Amygdala (tissue), 56 donors: ENCODE data around the gene ZNF385B.
"Not testable (repeated sequence)": the region's sequence is repeated elsewhere in the genome, so short reads cannot be mapped to it uniquely, and the experiment has no call there.

ENCODE experiments used
- DNase-seq, 56 donors: peaks; one replicate each; lab custom pipeline; 2025; lab: John Stamatoyannopoulos, UW

ZNF385B gene

DNA sequence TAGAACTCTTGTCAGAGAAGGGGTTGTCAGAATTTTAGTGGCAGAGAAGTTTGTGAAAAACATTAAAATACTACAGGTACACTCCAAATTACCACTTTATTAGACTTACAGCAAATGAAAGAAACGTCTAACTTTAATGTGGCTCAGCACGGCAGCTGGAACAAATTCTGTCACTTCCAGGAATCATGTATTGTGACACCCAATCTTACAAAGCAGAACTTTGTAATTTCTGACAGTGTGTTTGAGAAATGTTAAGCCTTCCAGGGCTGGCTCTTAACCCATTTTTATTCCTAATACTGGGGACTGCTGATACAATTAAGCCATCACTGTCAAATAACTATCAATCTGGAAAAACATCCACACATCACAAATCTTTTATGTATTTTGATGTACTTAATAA is 216.4 kb downstream of the ZNF385B start:
- no peak for DNase-seq

DNA sequence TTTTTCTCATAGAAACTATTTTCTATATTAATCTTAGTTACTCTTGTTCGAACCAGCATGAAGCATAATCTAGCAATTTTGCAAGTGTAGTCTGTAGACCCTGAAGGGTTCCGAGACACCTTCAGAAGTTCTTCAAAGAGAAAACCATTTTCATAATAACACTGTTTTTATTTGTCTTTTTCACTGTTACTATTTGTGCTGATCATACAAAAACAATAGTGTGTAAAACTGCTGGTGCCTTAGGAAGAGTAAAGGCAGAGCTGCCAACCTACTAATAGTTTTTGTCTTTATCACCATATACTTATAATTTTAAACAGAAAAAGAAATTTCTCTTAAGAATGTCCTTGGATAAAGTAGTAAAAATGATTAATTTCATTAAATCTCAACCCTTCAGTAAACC is 218.9 kb downstream of the ZNF385B start:
- no peak for DNase-seq

DNA sequence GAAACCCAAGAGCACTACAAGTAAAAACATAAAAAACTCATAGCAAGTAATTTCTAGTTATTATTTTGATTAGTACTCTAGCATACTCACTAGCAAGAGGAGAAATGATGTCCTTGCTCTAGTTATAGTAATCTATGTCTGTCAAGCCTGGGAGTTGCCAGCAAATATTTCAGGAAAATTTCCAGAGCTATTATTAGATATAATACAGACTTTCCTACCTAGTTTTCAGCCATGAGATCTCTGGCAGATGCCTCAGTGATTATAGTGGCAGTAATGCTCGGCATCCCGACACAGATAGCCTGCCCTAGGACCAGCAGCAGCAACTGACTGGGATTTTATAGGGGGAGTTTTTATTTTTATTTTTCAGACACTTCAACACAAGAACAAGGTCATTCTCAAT is 224.4 kb downstream of the ZNF385B start:
- DNase-seq = no peak

DNA sequence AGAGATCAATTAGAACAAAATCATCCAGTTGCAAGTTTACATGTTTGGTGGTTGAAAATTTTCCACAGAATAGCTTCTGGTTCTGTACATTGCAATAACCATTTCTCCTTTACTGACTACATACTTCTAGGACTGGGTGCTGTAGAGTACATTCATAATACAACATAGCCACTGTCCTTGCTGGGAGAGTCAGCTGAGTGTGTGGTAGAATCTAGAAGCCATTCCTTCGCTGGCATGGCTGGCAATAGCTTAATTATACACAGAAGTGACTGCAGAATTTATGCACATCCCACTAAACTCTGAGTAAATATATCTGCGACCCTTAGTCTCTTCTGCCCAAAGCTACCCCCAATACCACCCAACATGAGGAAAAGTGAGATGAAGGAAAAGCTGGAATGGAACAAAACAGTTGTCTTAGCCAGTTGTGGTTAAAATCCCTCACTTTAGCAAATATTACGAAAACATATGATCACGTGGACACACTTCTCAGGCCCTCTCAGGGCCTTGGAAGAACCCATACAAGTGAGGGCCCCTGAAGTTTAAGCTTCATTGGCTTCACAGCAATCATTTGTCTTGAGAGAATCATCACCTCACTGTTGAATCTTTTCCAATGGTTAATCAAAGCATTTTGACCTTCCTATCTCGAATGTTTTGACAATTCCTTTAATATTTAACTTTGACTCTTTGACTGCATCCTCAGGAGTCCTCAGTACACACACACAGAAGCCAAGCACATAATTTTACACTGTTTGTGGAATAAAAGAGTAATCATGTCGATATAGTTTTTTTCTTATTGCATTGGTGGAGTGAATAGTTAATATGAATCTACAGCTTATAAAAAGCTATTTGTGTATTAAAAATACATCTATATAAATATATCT is 225.1 kb downstream of the ZNF385B start:
- DNase-seq = no peak

DNA sequence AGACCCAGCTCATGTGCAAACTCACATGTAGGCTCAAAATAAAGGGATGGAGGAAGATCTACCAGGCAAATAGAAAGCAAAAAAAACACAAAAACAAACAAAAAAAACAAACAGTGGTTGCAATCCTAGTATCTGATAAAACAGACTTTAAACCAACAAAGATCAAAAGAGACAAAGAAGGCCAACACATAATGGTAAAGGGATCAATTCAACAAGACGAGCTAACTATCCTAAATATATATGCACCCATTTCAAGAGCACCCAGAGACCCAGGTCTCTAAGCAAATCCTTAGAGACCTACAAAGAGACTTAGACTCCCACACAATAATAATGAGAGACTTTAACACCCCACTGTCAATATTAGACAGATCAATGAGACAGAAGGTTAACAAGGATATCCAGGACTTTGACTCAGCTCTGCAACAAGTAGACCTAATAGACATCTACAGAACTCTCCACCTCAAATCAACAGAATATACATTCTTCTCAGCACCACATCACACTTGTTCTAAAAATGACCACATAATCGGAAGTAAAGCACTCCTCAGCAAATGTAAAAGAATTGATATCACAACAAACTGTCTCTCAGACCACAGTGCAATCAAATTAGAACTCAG is 229.5 kb downstream of the ZNF385B start:
- DNase-seq = not testable (repeated sequence)

DNA sequence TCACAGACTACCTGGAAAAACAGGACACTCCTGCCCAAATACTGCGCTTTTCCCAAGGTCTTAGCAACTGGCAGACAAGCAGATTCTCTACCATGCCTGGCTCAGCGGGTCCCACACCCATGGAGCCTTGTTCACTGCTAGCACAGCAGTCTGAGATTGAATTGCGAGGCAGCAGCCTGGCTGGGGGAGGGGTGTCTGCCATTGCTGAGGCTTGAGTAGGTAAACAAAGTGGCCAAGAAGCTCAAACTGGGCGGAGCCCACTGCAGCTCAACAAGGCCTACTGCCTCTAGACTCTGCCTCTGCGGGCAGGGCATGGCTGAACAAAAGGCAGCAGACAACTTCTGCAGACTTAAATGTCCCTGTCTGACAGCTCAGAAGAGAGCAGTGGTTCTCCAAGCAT is 231.6 kb downstream of the ZNF385B start:
- not testable (repeated sequence) for DNase-seq

DNA sequence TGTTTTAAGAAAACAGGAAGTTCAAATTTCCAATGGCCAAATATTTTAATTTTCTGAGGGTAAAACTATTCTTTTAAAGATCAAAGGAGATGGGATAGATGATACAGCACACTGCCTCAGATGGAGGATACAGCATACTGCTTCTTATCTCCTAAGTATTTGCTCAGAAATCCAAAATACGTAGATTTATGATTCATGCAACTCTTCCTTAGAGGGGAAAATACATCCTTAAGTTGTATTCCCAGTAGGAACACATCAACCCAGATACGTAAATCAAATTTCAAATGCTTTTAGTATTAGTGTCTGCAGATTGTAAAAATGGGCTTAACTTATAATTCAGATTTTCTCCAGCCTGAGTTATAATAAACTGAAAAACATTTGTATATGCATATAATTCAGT is 235.2 kb downstream of the ZNF385B start:
- no peak for DNase-seq

DNA sequence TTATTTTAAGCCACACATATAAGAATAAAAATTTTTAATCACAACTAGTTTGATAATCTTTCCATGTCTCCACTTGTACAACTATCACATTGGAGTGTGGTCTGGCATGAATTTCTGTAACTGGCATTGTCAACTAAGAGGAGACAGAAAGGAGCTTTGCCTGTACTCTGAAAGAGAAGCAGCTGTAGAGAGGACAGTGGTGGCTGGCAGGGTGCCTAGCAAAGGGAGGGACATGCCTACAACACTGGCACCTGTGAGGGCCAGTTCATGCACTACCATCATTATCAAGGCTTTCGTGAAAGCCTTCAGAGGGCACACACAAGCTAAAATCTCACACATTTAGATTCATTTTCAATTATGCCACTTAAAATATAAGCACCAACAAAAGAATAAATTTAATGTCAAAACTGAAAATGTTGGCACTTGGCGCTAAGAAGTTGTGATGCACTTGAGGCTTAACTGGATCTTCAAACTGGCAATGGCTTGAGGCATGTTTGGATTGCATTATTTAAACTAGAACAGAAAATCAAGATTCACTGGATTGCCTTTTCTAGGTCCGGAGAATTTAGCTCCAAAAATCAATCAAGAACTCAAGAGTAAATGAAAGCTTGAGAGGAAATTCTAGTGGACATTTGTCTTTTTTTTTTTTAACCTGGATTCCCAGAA is 238.6 kb downstream of the ZNF385B start:
- DNase-seq = peak in 1 of 56 donors; percentile 0

DNA sequence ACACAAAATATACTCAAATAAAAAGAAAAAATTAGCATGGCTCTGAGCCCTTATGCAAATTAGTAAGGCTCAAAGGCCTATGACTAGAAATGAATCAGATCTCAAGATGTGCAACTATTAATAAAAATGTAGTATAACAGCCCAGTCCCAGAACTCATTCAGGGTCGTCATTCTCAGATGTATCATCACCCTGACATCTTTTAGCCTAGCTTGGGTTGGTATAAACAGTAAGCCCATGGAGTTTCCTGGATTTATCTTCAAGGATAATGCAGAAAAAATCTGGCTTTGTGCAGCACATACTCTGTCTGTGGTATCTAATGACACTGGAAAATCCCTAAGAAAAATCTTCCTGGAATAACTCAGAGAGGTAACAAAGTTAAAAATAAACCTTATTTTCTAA is 239.3 kb downstream of the ZNF385B start:
- no peak for DNase-seq

DNA sequence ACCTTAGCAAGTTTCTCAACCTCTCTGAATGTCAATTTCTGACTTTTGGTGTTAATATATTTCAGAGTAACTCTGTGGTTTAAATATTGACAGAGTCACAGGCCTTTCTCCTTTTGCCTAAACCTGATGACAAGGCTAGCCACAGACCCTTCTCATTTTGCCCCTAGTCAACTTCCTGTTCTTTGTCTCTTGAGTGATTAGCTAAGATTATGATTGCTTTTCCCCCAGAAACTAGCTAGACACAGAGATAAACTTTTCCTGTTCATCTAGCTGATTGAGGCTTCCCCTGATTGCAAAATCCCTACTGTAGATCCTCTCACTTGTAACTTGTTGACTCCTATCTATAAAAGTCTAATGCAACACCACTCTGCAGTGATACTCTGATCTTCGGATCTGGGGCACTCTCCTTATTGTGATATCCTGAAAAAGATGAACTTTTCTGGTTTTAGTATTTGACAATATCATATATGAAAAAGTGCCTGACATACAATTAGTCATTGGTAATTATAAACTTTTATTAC is 241.4 kb downstream of the ZNF385B start:
- no peak for DNase-seq

DNA sequence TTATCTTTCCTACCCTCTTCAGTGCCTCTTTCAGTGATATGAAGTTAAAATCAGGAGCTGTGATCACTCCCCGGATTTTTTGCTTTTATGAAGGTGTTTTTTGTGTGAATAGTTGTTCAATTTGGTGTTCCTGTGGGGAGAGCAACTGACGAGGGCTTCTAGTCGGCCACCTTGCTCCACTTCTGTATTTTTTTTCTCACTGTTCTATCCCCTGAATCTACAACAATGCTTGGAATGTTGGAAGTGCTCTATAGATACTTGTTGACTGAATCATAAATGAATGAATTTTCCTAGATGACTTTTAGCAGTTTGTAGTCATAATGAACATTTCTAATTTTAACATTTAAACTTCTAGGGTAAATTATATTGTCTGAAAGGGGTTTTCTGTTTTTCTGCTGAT is 247.3 kb downstream of the ZNF385B start:
- no peak for DNase-seq

DNA sequence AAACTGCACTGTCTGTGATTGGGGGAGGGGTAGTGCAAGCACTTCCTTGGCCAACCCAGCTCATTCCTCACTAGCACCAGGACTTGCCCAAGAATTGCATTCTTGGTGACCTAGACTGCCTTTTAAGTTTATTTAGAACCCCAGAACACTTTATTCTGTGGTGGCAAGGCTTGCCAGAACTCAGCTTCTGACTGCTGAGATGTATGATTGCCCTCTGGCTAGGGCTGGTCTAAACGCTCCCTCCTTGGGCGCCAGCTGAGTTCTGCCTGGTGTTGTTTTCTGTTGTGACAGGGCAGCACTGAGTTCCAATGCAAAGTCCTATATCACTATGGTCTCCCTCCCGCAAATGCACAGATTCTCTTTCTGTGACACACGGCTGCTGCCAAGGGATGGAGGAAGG is 247.7 kb downstream of the ZNF385B start:
- DNase-seq = no peak

DNA sequence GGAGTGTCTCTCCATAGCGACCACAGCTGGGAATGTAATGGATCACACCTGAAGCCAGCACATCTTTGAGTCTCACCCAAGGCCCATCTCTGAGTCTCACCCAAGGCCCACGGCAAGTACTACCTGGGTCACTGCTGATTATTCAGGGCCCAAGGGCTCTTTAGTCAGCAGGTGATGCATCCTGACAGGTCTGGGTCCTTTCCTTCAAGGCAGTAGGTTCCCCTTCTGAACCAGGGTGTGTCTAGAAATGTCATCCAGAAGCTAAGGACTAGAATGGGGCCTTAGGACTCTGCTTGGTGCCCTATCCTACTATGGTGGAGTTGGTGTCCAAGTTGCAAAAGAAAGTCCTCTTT is 248.1 kb downstream of the ZNF385B start:
- no peak for DNase-seq

DNA sequence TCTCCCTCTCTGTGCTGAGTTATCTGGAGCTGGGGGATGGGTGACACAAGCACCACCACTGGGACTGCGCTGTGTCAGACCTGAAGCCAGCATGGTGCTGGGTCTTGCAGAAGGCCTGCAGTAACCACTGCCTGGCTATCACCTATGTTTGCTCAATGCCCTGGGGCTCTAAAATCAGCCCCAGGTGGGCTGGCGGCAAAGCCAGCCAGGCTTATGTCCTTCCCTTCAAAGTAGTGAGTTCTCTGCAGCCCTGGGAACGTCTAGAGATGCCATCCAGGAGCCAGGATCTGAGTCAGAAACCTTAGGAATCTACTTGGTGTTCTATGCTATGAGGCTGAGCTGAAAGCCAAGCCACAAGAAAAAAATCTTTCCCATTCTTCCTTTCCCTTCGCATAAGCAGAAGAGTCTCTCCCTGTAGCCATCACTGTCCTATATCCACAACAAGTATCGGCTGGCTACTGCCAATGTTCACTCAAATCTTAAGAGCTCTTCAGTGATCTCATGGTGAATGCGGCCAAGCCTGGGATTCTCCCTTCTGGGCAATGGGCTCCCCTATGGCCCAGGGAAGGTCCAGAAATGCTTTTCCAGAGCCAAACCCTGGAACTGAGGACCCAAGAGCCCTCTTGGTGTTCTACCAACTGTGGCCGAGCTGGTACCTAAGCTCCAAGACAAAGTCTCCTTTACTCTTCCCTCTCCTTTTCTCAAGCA is 248.7 kb downstream of the ZNF385B start:
- no peak for DNase-seq

DNA sequence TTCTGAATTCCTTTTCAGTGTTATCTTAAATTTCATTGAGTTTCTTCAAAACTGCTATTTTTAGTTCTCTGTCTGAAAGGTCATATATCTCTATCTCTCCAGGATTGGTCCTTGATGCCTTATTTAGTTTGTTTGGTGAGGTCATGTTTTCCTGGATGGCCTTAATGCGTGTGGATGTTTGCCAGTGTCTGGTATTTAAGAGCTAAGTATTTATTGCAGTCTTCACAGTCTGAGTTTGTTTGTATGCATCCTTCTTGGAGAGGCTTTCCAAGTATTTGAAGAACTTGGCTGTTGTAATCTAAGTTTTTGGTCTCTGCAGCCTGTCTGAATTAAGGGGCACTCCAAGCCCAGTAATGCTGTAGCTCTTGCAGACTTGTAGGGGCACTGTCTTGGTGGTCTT is 249.3 kb downstream of the ZNF385B start:
- no peak for DNase-seq

DNA sequence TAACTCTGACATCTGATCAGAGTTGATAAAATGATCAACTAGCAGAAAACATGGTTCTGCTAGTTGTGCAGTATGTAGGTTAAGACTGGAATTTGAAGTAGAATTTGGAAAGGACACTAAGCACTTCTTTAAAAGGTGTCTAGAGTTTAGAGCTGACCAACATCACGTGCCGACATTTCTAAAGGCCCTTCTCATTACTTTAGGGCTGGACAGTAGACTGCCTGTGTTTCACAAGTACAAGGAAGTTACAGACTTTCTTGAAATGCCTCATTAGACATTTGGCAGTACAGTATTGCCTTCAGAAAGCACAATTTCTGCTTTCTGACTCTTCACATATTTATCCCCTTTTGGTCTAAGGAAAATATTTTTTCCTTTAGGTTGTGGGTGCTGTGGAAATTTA is 255.3 kb downstream of the ZNF385B start:
- DNase-seq = no peak

DNA sequence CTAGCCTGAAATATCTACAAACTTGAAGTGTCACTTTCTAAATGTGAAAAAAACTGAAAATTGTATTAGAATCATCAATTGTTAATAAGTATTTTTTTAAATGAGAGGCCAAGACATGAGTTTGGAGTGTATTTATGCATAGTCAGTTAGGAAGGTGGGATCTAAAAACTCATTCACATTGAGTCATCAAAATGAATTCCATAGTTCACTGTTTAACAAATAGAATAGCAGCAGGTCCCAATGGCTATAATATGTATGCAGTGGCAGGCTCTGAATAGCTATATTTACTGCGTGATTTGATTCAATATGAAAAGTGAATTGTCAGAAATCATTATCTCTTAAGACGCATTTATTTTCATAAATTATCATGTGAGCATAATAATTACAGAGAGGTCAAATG is 256.1 kb downstream of the ZNF385B start:
- DNase-seq = no peak

DNA sequence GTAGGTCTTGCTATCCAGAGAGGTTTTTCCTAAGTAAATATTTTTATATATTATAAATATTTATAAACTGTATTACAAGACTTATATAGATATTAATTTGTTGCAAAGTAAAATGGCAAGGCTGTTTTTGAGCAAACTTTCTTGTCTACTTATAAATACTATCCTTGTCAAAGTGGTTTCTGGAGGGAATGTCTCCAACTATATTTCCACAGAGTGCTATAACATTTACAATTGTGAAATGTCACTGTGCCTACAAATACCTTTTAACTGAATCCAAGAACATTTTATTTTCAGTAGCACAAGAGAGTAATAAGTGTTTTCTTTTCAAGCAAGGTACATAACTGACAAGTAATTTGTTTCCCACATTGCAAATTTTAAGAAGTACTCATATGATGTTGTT is 256.8 kb downstream of the ZNF385B start:
- no peak for DNase-seq

DNA sequence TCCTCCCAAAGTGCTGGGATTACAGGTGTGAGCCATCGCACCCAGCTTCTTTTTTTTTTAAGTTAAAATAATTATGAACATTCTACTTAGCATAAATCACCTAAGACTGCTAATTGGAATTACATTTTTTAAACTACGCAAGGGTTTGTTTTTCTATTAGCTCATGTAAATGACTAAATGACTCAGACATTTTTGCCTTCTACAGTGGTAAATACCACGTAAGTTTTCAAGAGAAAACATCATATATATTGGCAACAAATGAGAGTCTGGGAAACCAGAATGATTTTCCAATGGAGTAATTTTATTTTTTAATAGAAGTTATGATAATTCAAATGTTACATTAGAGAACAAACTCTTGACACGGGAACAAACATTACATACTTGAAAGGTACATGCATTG is 259.0 kb downstream of the ZNF385B start:
- DNase-seq = no peak

DNA sequence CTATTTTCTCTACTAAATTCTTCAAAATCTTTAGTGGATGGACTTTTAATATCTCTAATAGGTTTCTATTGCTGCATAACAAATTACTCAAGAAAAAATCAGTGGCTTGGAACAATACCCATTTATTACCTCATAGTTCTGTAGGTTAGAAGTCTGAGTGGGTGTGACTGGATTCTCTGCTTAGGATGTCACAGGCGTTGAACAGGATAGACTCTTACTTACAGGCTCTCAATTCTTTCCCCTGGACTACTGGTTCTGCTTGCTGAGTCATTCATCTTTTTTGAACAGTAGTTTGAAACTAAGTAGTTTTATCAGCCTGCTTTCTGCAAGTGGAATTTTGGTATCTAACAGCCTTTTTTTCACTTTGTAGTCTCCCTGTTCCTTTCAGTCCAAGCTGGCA is 265.4 kb downstream of the ZNF385B start:
- DNase-seq = no peak

DNA sequence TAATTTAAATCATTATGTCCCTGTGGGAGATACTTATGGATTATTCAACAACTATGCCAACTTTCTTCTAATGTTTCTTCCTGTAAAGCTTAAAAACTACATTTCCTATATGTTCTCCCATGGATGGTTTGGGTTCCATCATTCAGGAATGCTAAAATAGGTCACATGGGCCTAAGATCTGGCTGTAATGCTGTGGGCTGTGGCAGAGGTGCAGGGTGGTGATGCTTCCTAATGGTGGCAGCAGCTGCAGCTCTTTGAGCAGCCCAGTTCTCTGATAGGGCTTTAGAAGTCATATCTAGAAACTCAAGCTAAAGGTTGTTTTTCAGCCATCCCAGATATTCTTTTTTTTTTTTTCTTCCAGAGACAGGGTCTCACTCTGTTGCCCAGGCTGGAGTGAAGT is 266.1 kb downstream of the ZNF385B start:
- no peak for DNase-seq
